Glomerular visceral epithelial cell (primary cell): Measurements from ENCODE around the gene TARBP1.
"Not testable (repeated sequence)": the region's sequence is repeated elsewhere in the genome, so short reads cannot be mapped to it uniquely, and the experiment has no call there.

Experiments used
- DNase-seq: peaks from one replicate; pipeline ENCODE4 v3.0.0-alpha.2; 2016; ENCODE audit errors: extremely low spot score

The TARBP1 gene

DNA sequence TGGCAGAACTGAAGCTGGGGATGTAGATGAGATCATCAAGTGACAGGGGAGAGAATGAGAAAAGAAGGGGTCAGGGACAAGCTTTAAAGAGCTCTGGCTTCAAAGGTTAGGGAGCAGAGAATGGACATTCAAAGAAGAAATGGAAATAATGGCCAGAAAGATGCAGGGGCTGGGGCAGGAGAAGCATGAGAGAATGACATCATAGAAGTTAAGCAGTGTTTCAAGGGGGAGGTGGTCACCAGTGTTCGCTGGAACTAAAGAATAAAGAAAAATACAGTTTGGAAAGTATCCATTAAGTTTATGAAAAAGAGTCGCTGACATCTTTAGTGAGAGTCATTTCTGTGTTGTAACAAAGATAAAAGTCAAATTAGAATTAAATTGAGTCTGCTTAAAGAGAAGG is 44.3 kb downstream of the TARBP1 start:
- DNase-seq, result no peak

- DNase-seq, result peak; percentile 44
Measured at GRCh38 chr1:234433563-234434285, 45.3 kb downstream of the TARBP1 start.

DNA sequence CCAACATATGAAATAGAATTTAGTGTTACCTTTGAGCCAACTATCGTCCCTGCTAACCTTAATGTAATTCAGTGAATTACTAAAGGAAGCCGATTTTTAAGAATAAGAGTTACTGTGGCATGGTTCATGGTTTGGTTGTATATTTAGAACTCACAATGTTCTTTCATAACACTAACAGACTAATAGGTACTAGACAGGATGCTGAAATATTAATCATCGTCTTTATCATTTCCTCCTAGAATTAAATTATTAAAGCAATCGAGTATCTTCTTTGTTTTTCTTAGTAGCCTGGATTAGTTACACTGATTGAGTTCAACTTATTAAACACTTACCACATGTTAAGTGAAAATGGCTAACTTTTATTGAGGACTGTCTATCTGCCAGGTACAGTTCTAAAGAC is 47.7 kb downstream of the TARBP1 start:
- no peak for DNase-seq

DNA sequence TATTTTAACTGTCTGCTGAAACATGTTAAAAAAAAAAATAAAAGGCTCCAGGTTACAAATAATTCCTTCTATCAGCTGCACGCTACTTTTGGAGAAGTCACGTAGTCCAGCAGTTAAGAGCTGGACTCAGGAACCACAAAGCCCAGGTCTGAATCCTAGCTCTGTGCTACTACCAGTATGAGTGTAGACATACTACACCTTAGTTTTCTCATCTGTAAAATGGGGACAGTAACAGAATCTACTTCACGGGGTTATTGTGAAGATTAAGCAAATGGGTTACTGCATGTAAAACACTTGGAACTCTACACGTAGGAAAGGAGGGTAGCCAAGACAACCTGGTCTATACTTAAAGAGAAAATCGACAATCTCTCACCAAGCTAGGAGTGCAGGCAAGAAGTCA is 48.3 kb downstream of the TARBP1 start:
- DNase-seq, result no peak

DNA sequence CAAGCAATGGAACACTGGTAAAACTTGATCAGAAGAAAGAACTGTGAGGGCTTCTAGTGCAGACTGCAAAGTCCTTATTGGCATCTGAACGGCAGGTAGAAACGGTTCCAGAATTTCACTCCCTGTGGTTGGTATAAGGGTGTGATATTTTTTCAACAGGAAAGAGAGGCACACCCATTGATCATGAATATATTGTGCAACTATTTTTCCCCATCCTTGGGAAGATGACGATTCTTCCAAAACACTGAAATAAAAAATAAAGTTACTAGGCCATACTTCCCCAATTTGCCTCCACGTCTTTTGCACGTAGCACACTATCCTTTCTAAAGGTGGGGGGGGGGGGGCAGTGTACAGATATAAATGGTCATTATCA is 49.6 kb downstream of the TARBP1 start:
- DNase-seq, result no peak

DNA sequence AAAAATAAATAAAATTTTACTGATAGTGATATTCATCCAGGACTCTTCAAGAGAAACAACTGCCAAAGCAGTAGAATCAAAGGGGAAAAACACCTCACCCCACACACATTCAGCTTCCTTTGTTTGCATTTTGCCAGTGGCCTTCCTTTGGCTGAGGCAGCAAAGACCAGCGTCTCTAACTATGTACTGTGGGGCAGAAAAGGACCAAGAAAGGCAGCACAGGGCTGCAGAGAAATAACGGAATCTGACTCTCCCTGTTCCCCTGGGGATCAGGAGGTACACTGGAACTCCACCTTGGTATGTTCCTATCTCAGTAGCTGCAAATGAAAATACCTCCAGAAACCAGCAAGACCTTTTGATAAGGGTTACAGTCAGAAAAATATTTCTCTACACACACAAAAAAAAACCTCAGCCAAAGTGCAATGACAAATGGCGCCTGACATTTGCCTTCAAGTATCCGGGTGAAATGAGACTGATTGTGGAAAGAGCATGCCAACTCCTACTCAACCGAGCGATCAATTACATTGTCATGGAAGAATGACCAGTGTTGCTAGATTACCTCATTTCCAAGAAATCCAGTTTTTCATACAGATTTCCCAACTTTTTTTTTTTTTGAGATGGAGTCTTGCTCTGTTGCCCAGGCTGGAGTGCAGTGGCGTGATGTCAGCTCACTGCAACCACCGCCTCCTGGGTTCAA is 50.9 kb downstream of the TARBP1 start:
- no peak for DNase-seq

- DNase-seq, result no peak
Measured at GRCh38 chr1:234413990-234414389, 65.0 kb downstream of the TARBP1 start.

DNA sequence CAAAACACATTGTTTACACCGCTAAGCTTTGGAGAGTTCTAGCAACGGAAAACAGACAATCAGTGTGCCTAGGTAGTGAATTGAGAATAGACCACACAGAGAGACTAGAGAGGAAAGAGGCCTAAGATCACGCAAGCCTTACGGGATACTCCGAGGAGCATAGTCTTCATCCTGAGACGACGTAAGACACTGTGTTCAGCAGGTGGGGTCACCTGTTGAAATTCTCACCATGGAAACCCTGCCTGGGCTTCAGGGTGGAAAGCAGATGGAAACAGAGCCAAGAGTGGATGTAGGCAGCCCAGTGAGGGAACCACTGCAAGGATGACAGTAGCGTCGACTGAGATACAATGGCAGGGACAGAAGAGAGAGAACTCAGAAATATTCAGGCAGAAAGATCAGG is 65.5 kb downstream of the TARBP1 start:
- DNase-seq, result no peak

DNA sequence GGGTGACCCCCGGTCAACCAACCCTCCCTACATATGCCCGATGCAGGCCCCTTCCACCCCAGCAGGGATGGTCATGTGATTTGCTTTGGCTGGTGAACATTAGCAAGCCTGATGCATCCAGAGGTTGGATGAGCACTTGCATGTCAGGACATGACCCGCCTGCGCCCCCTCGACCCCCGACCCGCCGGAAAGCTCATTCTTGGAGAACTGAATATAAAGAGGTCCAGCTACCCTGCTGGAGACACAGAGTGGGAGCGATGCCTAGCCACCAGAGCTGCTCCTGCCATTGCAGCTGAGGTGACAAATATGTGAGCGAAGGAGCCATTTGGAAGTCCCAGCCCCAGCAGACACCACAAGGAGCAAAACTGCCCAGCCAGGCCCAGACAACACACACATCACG is 66.1 kb downstream of the TARBP1 start:
- DNase-seq, result no peak

DNA sequence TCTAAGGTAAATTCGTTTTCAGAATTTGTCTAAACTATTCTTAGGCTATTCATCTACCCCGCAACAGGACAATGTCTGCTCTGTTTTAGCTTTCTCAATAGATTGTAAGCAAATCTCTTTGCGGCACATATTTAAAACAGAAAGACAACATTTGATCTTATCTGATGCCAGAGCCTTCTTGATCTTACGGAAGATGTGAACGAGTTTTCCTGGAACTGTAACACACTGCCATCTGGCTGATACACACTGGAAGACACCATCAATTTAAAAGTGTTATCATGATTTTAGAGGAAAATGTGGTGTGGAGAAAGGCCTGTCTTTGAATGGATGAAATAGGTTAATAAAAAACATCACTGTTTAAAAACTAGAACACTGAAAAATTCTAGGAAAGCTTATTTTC is 69.7 kb downstream of the TARBP1 start:
- no peak for DNase-seq

- DNase-seq, result no peak
Measured at GRCh38 chr1:234408757-234409156, 70.2 kb downstream of the TARBP1 start.

DNA sequence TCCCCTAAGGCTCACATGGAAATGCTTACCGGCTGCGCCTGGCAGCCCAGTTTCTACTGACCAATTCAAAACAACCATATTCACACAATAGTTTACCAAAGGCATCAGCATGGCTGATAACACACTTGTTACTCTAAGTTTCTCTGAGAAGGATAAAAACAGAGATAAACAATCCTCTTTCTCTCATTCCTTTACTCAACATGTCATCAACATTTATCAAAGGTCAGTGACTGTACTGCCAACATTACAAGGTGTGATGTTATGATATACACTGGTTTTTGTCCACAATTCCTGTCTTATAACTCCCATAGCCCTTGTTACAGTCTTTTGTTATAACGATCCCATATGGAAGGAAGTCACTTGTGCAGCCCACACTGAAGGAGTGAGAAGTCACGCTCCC is 72.1 kb downstream of the TARBP1 start:
- no peak for DNase-seq

GRCh38 chr1:234405676-234406075 is 73.3 kb downstream of the TARBP1 start:
- DNase-seq, result no peak

GRCh38 chr1:234402939-234403338 is 76.0 kb downstream of the TARBP1 start:
- DNase-seq, result no peak

- DNase-seq, result no peak
Measured at GRCh38 chr1:234401658-234402057, 77.3 kb downstream of the TARBP1 start.

- no peak for DNase-seq
Measured at GRCh38 chr1:234400773-234401172, 78.2 kb downstream of the TARBP1 start.

GRCh38 chr1:234399515-234399914 is 79.5 kb downstream of the TARBP1 start:
- DNase-seq, result not testable (repeated sequence)

- no peak for DNase-seq
Measured at GRCh38 chr1:234398849-234399381, 80.1 kb downstream of the TARBP1 start.

DNA sequence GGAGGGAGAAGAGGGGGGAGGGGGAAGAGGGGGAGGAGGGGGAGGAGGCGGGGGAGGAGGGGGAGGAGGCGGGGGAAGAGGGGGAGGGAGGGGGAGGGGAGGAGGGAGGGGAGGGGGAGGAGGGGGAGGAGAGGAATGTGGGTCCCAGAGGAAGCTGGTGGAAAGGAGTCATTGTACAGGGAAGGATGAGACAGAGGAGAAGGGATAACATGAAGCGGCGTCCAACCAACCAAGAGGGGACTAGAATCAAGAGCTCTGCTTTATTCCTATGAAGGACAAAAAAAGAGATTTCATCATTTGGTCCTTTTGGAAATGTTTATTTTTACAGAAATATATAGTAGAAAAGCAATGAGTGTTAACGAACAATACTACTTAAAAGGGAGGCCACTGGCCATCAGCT is 81.2 kb downstream of the TARBP1 start:
- DNase-seq, result no peak

- DNase-seq, result no peak
Measured at GRCh38 chr1:234396871-234397270, 82.1 kb downstream of the TARBP1 start.

GRCh38 chr1:234396092-234396491 is 82.9 kb downstream of the TARBP1 start:
- no peak for DNase-seq

DNA sequence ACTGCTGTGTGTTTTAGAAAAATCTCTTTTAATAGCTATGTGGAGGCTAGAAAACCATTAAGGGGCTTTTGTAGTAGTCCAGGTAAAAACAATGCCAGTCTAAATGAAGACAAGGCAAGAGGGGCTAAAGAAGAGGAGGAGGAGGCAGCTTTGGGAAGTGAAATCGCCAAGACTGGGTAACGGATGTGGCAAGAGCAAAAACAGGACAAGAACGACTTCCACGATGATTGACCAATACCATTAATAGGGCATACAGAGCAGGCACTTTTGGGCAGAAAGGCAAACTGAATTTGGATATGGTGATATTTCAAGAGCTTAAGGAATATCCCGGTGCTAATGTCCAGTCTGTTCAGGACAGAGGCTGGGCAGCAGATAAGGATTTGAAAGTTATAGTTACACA is 83.7 kb downstream of the TARBP1 start:
- no peak for DNase-seq

DNA sequence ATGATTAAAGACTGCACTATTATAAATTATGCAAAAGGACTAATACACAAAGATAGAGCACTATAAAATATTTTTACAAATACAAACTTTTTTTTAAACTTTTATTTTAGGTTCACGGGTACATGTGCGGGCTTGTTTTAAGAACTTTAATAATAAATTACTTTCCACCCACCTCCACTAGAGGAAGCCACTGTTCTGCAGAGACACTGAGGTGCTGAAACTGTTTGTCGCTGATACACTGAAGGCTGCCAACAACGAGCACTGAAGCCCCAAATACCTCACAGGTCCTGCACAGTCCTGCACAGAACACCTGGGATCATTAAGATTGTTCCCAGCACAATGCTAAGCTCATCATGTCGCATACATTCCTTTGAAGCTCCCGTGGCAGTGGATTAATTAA is 85.8 kb downstream of the TARBP1 start:
- DNase-seq, result no peak
